Cerebellar cortex (tissue), 1 donor: ENCODE data around the gene ABCF3.

Source experiments
- DNase-seq: peaks from one replicate; pipeline ENCODE4 v3.0.0-alpha.2; 2015; ENCODE audit warnings: low spot score

The ABCF3 gene

GRCh38 chr3:184168363-184169120, 17.5 kb upstream of the ABCF3 start:
- no peak for DNase-seq

- DNase-seq = no peak
These were observed 15.8 kb upstream of the ABCF3 start for GRCh38 chr3:184169896-184170875.

GRCh38 chr3:184171562-184171961, 14.4 kb upstream of the ABCF3 start:
- no peak for DNase-seq

GRCh38 chr3:184172681-184173373, 13.2 kb upstream of the ABCF3 start:
- DNase-seq = no peak

- DNase-seq = no peak
These were observed 12.7 kb upstream of the ABCF3 start for GRCh38 chr3:184173374-184173722.

GRCh38 chr3:184174284-184174645, 11.7 kb upstream of the ABCF3 start:
- no peak for DNase-seq

GRCh38 chr3:184174646-184175492, 11.1 kb upstream of the ABCF3 start, which contains the start of gene AP2M1:
TSS of gene AP2M1 (plus strand) at chr3:184174855. CDS start at chr3:184176994, 2,139 bp downstream.
- peak; percentile 100 for DNase-seq

GRCh38 chr3:184175506-184175905, 10.5 kb upstream of the ABCF3 start:
- no peak for DNase-seq

GRCh38 chr3:184175981-184176376, 10.0 kb upstream of the ABCF3 start:
- no peak for DNase-seq

GRCh38 chr3:184176377-184177330, 9.3 kb upstream of the ABCF3 start:
- no peak for DNase-seq

GRCh38 chr3:184177331-184177731, 8.7 kb upstream of the ABCF3 start:
- no peak for DNase-seq

GRCh38 chr3:184177767-184178306, 8.2 kb upstream of the ABCF3 start:
- DNase-seq = no peak

GRCh38 chr3:184178521-184179138, 7.4 kb upstream of the ABCF3 start:
- no peak for DNase-seq

- no peak for DNase-seq
These were observed 5.8 kb upstream of the ABCF3 start for GRCh38 chr3:184180165-184180564.

GRCh38 chr3:184181596-184181995, 4.4 kb upstream of the ABCF3 start:
- no peak for DNase-seq

GRCh38 chr3:184183679-184184078, 2.3 kb upstream of the ABCF3 start:
- no peak for DNase-seq

- no peak for DNase-seq
These were observed 1.3 kb upstream of the ABCF3 start for GRCh38 chr3:184184546-184185230.

GRCh38 chr3:184185461-184186183, 377 bp upstream of the ABCF3 start:
- DNase-seq = peak; percentile 99

GRCh38 chr3:184186902-184187207, 856 bp downstream of the ABCF3 start:
- DNase-seq = no peak
